NCI-H748 (cell line): ENCODE measurements around the gene PCK1.

ENCODE experiments used
- DNase-seq: peaks from one replicate; lab custom pipeline; 2025; ENCODE audit not compliant: unreplicated experiment; lab: John Stamatoyannopoulos, UW

Gene PCK1

DNA sequence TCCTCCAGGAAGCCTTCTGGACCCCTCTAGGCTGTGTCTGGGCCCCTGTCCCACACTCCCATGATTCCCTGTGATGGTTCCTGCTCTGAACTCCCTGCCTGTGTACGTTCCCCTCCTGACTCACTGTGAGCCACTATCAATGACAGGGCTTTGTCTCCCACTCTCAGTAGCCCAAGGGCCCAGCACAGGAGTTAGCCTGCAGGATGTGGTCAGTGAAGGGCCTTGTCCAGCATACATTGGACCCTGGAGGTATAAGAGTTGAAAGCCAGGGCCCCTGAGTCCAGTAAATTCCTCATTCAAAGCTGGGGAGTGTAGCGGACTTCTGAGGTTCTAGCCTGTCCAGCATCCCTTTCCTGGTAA lies 40.3 kb downstream of the PCK1 start:
- DNase-seq, result no peak

DNA sequence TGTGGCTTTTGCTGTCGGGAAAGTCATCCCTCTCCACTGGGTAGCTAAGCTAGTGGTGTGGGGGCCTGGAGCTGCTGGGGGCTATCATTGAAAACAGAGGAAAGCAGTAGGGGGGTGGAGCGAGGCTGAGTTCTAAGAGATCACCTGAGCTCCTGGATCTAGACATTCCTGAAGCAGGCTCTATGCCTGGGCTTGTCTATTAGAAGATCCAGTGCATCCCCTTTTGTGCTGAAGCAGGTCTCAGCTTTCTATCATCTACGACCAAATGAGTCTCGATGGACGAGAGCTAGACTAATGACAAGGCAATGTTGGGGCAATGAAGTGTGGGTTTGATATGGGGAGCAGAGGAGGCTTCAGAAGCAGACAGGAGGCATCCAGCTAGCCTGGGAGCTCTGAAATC lies 40.8 kb downstream of the PCK1 start:
- DNase-seq, result no peak

DNA sequence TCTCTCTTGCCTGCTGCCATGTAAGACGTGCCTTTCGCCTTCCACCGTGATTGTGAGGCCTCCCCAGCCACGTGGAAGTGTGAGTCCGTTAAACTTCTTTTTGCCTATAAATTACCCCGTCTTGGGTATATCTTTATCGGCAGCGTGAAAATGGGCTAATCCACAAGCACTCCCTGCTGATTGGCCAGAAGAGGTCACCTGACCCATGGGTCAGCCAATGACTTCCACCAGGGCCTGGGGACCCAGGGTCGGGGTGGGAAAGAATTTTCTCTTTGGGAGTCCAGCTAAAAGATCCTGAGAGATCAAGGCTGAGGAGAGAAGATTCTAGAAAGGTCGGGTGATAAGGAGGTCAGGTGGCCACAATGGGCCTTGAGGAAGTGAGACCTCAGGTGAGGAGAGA lies 42.2 kb downstream of the PCK1 start:
- no peak for DNase-seq

DNA sequence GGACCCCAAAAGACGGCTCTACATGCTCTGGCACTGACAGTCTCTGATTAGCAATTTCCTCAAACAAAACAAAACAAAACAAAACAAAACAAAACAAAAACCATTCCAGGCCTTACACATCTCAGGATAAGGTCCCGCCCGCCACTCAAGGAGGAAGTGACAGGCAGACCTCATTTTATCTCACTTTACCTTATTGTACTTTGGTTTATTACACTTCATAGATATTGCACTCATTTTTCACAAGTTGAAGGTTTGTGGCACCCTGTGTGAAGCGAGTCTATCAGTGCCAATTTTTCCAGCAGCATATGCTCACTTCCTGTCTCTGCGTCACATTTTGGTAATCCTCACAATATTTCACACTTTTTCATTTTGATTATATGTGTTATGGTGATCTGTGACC lies 44.1 kb downstream of the PCK1 start:
- DNase-seq, result no peak

DNA sequence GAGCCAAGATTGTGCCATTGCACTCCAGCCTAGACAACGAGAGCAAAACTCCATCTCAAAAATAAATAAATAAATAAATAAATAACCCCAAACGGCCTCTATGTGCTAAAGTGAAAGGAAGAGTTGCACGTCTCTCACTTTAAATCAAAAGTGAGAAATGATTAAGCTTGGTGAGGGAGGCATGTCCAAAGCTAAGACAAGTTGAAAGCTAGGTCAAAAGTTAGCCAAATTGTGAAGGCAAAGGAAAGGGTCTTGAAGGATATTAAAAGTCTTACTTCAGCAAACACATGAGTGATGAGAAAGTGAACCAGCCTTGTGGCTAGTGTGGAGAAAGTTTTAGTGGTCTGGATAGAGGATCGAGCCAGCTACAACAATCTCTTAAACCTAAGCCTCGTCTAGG lies 45.0 kb downstream of the PCK1 start:
- no peak for DNase-seq

DNA sequence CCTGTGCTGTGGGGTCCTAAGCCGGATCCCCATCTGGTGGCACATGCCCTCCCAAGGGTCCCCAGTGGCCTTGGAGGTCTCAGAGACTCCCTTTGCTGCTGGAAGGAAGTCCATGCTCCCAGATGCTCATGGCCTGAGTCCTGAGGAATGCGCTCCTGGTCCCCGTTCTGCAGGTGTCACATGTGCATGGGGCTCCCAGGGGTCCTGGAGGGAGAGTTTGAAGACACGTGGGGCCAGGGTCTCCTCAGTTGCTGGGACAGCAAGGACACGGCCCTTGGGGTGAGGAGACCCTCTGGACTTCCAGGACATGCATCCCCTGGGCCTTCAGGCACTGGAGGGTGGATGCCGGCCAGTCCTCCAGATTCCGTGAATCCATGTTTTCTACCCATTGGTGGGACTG lies 47.6 kb downstream of the PCK1 start:
- no peak for DNase-seq

DNA sequence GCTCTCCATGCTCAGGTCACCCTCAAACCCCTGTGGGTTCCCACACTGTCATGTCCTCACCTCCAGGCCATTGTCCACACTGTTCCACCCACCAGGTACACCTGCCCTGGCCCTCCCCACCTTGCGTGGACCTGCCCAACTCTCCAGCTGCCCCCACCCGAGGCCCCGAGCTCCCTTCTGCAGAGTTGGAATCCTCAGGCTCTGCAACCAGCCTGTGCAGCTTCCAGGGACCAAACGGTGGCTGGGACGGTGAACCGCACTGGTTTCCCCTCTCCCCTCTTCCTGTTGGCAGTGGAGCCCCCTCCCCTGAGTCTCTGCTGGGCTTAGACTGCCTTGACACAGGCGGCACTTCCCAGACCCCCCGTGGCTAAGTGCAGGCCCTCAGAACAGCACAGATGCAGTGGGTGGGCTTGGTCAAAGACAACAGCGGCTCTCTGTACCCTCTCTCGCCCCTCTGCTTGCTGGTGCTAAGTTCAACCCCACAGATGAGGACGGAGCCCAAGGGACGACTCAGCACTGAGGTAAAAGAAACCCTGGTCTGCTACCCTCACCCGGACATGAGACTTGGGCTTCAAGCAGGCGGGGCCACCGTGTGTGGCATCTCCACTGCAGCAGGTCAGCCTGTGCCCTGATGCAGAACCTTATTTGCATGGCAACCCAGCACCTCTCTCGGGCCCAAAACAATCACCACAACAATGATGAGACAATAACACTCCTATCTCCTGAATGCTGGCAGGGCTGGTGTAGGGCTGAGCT lies 48.4 kb downstream of the PCK1 start:
- DNase-seq, result no peak

DNA sequence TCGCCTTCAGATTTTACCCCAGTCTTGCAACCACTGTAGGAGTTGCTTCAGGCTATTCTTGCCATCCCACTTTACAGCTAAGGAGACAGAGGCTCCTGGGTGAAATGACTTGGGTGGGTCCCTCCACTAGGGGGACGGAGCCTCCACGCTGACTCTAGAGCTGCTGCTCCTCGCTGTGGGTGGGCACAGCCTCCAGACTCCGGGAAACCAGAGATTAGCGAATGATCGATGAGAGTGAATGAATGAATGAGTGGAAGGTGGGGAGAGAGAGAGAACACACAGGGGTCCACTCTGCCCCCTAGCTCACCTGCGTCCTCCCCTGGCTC lies 48.9 kb downstream of the PCK1 start:
- DNase-seq, result no peak

DNA sequence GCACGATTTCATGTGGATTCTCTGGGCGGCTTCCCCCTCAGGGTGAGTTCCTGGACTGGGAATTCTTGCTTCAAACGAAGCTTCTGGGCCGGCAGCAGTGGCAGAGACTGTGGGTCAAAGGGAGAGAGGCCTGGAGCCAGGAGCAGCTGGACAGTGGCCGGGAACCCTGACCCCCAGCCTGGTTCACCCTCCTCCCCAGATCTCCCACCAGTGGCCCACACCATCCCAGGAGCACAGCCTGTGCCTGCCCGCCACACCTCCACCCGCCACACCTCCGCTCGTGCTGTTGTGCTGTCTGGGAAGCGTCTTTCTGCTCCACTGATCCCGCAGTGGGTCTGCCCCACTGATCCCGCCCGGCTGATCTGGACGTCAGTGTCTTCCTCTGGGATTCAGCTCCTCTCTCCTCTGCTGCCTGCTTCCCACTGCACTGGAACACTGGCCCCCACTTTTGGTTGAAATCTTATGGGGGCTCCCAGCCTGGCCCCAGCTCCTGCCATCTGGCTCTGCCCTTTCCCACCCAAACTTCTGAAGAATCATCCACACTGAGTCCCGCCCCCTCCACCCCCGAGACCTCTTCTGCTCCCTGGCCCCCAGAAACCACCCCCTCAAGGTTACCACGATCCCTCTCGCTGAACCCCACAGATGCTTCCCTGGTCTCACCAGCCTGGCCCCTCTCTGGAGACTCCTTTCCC lies 49.5 kb downstream of the PCK1 start:
- no peak for DNase-seq

DNA sequence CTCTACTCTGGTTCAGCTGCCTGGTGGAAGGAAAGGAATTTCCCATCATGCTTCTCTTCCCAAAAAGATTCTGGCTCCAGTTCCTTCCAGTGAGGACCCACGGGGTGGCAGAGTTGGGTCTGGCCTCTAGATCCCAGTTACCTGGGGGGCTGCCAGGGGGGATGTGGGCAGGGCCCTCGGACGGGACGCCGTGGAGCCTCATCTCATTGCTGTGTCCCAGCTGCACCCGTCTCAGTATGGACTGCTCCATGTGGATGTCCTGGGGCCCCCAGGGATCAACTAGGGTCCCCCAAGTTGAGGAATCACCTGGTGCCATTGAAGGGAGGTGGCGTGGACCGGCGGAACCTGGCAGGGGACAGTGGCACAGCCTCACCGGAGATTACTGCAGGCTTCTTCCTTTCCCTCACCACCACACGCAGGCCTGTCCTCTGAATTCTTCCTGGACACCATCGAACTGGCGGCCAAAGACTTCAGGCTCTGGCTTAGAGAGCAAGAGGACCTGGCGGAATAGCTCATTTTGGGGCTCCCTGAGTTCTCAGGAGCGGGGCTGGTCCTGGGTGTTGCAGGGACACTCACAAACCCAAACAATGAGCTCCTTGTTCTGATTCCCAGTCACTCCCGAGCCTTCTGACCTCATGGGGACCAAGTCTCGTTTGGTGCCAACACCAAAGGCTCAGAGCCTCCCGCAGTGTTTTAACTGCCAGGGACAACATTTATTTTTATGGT lies 50.8 kb downstream of the PCK1 start:
- DNase-seq, result no peak

DNA sequence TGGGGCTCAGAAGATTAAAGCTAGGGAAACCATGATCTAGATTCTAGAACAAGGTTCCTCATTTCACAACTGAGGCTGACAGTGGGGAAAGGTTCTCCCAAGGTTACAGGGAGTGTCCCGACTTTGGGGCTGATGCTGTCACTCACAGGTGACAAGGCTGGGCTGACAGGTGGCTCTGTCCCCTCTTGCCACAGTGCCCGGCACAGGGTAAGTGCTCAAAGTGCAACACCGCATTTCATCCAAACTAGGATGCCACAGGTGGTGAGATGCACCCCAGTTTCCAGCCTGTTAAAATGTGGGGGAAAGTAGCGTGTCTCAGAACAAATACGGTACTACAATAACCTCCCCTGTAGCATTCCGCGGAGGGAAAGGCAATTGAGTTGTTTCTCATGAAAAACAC lies 51.5 kb downstream of the PCK1 start:
- no peak for DNase-seq

DNA sequence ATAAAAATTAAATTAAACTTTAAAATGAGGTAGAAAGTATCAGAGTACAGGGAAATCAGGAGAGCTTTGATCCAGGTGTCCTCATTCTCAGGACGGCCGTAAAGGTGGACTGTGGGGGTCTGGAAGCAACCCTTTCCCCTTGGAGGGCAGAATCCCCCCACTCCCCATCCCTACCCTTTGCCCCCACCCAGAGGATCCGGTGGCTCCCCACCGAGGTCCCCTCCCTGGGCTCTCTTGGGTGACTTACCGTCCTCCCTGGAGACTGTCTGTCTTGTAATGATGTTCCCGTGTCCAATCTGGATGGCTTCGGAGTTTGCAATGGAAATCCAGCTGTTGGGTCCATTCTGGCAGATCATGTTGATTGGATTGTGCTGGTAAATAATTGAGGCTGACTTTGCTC lies 52.0 kb downstream of the PCK1 start:
- DNase-seq, result no peak

DNA sequence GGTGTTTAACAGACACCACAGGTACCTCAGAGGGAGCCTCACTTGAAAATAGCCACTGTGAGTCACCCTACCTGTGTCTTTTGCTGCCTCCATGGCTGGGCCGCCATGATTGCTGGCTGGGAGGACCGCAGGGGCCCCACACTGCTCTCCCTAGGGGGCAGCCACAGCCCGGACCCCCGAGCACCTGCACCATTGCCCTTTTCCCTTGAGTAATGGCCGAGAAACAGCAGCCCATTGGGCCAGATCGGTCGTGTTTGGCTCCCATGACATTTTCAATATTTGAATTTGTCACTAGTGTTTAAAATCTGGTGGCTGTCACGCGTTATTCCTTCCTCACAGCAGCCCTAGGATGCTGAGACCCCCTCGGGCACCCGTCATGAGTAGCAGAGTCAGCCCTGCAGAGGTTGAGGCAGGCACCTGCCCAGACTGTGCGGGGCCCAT lies 52.6 kb downstream of the PCK1 start:
- no peak for DNase-seq

DNA sequence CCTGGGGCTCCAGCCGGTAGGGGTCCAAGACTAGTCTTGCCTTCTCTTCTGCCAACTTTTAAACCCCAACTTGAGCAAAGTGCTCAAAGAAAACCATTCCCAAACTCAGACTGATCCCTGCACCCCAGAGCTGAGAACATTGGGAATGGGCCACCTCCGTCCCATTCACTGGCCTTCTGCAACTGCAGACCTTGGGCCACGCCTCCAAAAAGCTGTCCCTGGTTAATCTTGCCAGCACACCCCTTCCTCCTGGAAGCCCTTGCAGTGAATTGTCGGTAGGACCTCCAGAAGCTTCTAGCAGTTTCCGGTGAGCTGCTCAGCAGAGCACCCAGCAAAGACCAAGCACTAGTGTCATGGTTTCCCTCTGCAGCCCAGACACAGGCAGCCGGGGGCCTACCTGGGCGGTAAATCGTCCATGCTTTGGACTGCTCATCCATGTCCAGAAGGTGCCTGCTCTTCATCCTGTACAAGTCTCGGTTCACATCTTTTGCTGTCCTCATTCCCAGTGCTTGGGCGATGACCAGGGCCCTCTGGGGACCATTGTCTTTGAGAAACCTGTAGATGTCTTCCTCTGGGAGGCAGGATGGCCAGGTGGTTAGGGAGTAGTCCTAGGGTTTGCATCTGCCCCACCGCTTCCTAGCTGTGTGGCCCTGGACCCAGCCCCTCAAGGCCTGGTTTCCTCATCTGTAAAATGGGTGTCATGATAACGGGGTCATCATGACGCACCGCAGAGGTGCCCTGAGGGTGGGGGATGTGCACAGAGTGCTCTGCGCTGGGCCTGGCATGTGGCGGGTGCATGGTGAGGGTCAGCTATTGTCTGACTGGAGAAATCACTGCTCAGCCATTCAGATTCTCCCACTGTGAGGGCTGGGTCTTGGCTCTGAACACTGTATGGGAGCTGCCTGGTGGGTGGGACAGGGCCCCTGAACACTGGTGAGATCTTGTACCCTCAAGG lies 53.9 kb downstream of the PCK1 start:
- no peak for DNase-seq

DNA sequence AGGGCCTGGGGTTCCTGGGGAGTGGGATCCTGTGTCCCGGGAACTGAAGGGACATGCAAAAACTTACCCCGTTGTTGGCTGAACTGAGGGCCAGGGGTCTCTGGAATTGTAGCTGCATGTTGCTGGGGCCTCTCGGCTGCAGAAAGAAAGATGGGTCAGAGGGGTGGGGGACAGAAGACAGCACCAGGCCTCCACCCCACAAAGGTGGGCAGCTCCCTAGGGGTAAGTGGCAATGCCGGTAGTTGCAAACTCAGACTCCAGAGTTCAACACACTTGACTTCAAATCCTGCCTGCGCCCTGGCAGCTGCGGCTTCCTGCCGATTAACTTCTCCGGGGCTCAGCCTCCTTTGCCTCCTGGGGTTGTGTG lies 54.5 kb downstream of the PCK1 start:
- no peak for DNase-seq

DNA sequence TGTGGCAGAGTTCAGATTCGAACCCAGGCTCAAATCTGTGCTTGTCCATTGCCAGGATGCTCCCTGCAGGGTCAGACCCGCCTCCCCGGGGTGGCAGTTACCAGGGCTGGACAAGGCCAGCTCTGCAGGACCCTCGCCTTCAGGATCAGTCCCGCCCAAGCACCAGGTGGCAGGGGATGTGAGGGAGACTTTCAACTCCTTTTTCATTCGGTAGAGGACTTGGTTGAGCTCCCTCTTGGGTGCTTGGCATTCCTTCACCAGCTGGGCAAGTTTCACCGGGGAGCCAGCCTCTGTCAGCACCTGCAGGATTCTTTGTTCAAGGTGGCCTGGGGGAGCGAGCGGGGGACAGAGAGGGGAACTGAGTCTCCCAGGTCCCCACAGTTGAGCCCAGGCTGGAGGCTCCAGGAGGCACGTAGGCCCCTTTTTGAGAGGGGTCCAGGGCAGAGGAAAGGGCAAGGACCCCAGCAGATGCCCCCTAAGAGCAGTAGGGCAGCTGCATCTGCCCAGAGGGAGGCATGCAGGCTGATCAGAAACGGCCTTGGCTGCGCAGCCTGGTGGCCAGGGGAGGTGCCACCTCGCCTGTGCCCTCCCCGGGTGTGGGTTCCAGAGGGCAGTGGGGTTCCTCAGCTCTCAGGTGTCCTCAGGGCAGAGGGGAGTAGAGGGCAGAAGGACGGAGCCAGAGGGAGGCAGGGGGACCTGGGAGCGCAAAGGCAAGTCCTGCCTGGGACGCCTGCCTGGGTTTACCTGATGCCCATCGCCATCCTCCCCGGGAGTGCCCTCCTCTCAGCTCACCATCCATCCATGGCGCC lies 55.4 kb downstream of the PCK1 start:
- DNase-seq, result no peak

DNA sequence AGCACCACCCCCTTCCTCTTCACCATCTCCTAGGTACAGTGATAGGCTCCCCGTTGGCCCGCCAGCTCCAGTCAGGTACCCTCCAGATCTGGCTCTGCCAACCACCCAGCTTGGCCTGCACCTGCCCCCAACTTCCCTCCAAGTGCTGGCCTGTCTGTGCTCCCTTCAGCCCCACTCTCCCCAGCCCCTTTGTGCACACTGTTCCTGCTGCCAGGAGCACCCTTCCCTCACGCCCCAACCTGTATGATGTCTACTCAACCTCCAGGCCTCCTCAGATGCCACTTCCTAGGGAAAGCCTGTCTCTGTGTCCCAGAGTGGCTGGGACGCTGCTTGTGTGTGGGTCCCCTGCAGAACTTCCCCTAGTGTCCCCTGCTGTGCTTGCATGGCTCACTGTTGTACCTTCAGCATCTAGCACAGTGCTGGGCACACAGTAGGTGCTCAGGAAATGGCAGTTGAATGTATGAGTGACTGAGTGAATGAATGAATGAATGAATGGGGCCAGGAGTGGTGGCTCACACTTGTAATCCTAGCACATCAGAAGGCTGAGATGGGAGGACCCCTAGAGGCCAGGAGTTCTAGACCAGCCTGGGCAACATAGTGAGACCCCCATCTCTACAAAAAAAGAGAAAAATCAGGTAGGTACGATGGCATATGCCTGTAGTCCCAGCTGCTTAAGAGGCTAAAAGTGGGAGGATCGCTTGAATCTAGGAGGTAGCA lies 56.3 kb downstream of the PCK1 start:
- DNase-seq, result no peak
